NCI-H510A treated with DMSO at 0.1 percent for 48 hours (cell line): Measurements from ENCODE around the gene TFR2.

Experiments used
- DNase-seq: peaks from one replicate; lab custom pipeline; 2025; lab: John Stamatoyannopoulos, UW

TFR2 gene

DNA sequence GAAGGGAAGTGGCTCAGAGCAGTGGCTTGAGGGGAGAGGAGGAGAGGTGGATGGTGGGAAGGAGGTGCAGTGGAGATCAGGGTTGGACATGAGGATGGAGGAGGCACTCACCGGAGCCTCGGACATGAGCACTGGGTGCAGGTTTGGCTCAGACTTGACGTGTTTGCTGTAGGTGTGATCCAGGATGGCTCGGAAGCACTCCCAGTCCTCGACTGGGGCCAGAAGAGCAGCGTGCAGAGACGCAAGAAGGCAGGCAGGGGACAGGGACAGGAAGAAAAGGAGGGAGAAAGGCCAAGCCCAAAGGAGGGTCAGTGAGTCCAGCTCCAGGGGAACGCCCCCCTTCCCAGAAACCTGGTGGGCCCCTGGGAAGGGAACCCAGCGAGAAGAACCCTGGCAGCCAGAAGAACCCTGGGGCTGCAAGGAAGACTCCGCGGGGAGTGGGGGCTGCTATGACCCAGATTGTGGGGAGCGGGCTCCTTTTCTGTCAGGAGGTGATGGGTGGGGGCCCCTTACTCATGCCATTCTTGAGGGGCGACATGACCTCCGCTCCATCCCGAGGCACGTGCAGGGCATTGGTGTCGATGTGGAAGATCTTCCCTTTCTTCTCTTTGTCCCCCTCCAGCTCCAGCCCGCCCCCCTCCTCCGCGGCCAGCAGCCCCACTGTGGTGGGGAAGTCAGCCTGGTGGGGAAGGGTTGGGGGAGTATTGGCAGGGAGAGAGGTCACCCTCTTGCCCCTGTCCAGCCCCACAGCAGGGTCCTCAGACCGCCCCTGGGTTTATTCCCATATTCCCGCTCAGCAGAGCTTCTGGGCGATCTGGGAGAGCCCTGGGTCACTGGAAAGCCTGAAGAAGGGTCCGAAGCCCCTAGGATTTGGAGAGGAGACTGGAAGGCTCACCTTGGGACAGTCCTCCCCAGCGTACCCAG, 13.8 kb upstream of the TFR2 start:
- DNase-seq, result no peak

DNA sequence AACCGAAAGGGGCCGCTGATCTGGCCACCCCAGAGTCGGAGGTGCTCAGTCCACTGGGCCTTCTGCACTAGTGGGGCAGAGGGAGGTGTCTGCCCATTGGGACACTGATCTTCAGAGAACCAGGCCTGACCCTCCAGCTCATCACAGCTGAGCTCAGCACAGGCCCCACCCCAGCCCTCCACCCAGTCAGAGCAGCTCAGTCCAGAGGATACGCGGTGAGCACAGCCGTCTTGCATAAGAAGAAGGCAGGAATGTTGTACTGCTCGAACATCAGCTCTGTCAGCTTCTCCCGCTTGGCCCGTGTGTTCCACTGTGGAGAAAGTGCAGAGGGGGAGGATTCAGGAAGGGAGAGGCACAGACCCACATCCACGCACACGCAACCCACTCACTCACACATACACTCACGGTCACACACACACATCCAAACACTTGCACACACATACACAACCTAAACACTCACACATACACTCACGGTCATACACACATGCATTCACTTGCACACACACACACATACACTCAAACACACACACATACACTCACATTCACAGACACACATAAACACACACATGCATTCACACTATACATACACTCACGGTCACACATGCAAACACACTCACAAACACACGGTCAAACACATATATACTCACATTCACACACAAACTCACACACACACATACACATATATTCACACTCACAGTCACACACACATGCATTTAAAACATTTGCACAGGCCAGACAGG, 8.6 kb upstream of the TFR2 start:
- no peak for DNase-seq

DNA sequence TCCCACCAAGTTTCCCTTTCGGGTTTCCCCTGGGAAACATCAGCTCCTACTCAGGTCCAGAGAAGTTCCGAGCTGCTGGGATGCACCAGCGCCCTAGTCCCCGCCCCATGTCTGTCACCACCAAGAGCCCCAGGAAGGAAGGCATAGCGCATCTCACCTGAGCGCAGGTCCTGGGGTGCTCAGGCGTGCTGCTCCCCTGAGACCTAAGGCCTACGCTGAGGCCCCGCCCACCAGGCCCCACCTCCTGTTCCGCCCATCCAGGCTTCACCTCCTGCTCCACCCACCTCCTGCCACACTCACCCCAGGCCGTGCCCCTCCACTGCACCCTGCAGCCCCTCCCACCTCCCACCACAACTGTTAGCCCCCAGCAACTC, 1.2 kb upstream of the TFR2 start:
- no peak for DNase-seq

DNA sequence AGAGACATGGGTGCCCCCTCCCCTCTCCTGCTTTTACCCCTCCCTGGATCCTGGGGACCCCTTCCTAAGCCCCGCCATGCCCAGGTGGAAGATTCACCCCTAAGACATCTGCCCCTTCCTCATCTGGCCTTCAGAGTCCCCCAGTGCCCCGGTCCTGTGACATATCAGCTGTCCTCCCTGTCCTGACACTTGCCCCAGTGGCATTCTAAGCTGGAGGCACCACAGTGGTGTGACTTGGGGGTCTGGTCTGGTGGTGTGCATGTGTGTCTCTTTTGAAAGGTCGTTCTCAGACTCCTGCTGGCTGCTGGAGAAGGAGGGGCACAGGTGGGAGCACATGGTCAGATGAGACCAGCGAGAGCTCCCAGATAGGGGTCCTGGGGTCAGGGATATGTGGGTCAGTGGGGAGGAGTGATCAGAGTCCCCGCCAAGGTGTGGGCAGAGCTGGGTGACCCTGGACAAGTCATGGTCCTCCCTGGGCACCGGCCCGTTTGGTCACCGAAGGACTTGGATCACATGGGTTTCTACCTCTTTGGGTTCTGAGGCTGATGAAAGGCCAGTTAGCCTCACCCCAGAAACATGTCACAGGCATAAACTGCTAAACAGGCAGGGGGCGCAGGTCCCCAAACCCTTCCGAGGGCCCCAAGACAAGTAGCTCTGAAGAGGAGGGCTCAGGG, 645 bp upstream of the TFR2 start:
- DNase-seq, result no peak

DNA sequence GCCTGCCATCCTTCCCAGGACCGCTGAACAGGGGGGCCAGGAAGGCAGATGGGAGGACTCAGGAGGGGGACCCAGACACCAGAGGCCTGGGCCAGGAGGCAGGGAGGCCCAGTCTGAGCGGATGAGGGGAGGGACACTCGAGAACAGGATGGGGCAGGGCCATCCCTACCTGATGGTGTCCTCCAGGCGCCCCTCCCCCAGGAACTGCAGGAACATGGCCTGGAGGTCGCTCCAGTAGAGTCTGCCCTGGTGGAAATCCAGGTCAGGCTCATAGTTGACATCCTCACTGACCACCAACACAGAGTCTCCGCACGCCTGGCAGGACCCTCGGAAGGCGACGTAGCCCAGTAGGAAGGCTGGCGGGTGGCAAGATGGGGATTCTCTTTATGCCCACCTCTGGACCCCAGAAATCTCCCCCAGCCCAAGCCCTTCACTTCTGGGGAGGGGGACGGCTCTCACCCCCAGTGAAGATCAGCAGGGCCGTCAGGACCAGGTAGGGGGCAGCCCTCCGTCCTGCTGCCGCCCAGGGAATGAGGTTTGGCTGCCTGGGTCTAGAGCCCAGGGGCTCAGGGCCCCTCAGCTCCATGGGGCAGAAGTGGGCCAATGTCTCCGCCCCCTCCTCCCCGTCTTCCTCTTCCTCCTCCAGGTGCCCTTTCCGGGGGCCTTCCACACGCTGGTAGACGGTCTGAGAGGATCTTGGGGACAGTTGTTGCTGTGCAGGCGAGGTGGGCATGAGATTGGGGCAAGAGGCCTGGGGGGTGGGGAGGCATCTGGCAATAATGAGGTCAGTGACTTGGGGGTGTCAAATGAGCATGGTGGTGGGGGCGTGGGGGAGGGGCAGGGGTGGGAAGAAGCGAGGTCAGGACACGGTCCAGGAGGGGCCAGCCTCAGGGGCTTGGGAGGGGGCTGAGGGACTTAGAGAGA, 573 bp downstream of the TFR2 start:
- no peak for DNase-seq

DNA sequence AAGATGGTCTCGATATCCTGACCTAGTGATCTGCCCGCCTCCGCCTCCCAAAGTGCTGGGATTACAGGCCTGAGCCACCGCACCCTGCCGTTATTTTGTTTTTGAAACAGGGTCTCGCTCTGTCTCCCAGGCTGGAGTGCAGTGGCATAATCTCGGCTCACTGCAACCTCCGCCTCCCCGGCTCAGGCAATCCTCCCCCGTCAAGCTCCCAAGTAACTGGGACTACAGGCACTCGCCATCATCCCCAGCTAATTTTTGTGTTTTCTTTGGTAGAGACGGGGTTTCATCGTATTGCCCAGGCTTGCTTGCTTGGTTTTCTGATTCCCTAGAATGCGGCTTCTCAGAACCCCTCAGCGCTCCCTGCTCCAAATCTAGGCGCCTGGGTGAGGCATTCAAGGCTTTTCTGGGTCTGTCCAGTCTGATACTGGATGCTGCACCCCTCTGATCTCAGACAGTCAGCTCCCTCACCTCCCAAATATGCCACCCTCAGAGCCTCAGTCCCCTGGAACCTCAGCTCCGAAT, 1.3 kb downstream of the TFR2 start:
- DNase-seq, result no peak

DNA sequence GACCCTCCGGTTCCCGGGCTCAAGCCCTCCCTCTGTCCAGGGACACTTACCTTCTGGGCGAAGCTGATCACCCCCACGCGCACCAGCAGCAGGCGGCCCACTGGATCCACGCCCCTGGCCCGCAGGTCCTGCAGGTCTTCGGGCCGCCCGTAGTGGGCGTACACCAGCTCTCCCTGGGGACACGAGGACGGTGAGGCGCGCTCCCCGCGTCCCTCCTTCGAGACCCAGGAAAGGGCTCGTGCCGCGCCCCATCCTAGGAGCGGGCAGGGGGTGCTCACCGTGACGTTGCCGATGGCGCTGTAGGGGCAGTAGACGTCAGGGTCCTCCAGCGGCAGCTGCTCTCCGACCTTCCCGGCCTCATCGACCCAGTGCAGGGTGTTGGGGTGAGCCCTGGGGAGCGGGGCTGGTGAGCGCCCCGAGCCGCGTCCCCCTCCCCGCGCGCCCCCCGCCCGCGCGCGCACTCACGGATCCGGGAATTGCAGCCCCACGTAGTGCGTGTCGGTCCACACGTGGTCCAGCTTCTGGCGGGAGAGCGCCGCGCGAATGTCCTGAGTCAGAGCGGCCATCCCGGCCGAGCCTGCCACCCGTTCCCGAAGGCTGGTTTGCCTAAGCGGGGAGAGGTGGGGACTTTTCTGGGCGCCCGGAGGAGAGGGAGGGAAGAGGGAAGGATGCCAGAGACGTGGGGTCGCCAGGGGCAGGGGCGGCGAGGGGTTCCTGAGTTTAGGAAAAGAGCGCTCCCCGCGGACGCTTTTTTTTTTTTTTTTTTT, 8.2 kb downstream of the TFR2 start:
- DNase-seq, result no peak

DNA sequence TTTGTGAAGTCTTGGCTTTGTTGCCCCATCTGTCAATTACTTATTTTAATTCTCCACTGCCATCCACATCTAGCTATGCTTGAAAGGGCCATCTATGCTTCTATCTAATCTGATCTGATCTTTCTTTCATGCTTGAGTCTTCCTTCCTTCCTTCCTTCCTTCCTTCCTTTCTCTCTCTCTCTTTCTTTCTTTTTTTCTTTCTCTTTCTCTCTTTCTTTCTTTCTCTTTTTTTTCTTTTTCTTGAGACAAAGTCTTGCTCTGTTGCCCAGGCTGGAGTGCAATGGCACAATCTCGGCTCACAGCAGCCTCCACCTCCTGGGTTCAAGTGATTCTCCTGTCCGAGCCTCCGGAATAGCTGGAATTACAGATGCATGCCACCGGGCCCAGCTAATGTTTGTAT, 11.3 kb downstream of the TFR2 start:
- no peak for DNase-seq

DNA sequence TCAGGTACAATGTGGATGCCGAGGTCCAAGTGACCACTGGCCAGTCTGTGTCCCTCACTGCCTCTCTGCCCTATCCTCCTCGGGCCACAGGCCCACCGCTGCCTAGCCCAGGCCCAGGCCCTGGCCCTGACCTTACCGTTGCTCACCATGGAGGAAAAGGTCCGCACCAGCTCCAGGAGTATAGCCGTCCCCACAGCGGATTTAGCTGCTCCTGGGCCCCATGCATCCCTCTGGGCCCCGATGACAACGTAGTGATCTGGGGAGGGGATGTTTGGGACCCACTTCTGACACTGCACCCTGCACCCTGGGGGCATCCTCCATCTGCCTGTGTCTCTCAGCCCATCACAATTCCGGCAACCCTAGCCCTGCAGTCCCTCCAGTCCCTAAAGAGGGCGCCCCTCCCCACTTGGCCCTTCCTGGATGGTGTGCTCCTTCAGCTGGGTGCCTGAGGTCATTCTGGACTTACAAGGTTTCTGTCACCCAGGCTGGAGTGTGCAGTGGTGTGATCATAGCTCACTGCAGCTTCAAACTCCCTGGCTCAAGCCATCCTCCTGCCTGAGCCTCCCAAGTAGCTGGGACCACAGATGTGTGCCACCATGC, 12.1 kb downstream of the TFR2 start:
- DNase-seq, result no peak

DNA sequence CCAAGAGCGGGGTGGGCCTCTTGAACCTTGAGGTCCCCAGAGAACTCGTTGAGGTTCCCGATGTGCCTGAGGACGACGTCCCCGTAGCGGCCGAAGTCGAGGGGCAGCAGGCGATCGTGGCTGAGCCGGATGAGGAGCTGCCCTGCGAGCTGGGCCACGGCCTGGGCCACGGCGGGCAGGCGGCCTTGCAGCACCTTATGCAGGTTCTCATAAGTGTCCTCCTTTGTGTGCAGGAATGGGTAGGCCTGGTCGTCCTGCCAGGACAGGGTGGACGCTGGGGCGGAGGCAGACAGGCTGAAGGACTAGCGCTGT, 14.2 kb downstream of the TFR2 start:
- no peak for DNase-seq

DNA sequence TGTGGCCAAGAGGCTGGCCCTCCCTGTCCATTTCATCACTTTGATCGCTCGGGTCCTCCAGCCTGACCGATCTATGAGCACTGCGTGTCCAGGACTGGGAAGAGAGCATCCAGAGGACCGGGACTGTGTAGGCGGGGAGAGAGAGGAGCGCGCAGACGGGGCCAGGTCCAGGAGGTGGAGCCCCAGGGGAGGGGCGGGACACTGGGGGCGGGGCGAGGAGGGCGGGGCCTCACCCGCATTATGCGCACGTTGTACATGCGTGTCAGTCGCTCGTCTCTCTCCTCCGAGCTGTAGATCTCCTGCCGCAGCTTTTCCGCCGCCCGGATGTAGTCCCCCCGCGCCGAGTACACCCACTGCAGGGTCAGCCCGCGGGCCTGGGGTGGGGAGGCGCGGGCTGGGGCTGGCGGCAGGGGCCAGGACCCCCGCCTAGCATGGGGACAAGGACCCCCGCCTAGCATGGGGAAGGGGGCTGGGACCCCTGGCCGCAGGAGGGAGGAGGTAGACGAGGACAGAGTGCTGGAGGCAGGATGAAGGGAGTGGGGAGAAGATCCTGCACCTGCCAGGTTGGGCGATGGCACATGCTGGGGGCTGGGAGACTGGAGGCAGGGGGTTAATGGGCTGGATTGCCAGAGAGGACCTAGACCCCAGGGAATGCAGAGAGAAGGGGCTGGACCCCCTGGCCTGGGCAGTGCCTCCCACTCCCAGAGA, 14.7 kb downstream of the TFR2 start:
- DNase-seq, result peak; percentile 47

DNA sequence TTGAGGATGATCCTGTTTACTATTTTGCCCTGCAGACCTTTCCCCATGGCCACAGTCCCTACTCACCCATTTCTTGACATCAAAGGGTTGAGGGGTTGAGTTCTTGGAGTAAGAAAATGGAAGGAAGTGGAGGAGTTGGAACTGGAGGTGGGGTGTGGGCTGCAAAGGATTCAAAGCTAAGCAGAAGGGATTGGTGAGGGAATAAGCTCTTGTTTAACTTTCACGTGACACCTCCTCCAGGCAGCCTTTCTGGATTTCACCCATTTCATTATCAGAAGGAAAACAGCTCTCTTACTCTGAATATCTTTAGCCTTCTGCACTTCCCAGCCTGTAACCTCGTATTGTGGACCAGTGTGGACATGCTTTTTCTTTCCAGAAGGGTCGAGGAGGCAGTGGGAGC, 15.3 kb downstream of the TFR2 start:
- no peak for DNase-seq

DNA sequence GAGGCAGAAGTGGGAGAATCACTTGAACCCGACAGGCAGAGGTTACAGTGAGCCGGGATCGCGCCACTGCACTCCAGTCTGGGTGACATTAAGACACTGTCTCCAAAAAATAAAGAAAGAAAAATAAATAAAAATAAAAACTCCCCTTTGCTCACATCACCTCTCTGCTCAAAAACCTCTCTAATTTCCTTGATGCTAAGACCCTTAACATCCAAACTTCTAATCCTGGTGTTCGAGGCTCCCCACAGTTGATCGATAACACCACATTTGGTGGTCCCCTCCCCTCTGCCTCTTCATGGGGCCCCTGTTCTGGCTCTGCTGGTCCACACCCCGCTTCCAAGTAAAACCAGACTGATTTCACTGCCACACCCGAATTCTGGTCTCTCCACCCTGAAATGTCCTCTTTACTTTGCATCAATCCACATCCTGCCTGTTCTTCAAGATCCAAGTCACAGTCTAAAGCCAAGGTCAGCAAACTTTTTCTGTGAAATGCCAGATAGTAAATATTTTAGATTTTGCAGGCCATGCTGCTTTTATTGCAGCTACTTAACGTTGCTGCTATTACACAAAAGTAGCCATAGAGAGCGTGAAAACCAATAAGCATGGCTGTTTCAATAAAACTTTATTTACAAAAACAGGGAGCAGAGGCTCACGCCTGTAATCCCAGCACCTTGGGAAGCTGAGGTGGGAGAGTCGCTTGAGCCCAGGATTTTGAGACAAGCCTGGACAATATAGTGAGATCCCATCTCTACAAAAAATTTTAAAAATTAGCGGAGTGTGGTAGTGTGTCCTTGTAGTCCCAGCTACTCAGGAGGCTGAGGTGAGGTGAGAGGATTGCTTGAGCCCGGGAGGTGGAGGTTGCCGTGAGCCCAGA, 17.2 kb downstream of the TFR2 start:
- no peak for DNase-seq

DNA sequence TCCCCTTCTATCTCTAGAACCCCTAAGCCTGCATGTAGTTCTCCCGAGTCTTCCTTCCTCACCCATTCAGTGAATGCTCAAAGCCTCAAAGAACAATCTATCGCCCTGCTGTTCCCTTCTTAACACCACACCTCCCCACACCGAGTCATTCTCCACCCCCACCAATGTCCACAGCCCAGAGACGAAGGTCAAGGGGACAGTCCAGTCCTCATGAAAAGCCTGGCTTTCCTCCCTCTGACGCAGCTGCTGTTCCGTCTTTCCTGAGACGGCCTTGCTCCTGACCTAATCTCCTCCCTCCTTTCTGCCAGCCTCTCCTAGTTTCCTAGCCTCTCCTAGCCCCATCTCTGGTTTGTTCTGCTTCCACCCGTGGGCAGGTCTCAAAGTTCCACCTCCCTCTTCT, 19.8 kb downstream of the TFR2 start:
- no peak for DNase-seq

DNA sequence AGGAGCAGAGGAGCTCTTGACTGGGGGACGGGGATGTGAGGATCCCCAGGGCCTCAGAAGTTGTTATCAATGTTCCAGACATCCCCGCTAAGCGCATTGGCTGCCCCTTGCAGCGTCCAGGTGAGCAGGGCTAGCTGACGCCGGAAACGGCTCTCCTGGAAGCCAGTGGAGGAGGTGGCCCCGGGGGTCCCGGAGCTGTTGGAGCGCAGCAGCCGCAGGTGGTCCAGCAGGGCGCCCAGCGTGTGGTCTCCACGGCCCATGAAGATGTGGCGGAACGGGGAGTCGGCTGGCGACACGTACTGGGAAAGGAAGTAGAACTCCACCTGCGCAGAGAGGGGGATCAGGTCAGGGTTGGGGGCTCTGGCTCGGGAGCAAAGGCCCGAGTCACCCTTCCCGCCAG, 20.5 kb downstream of the TFR2 start:
- DNase-seq, result no peak

DNA sequence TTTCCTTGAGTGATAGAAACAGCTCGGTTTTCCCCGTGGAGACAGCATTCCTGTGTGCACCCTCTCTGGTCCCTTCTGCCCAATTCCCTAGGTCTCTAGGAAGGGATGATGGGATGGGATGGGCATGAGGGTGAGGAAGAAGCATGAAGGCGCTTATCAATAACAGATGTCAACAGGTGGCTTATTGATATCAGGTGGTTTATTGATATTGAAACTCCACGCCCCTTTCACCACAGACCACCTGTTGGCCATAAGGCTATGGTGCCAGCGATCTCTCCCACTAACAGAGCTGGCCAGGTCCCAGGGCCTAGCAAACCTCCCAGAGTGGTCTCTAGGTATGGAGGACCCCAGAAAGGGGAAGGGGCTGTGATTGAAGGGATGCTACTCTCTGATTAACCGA, 21.1 kb downstream of the TFR2 start:
- no peak for DNase-seq

DNA sequence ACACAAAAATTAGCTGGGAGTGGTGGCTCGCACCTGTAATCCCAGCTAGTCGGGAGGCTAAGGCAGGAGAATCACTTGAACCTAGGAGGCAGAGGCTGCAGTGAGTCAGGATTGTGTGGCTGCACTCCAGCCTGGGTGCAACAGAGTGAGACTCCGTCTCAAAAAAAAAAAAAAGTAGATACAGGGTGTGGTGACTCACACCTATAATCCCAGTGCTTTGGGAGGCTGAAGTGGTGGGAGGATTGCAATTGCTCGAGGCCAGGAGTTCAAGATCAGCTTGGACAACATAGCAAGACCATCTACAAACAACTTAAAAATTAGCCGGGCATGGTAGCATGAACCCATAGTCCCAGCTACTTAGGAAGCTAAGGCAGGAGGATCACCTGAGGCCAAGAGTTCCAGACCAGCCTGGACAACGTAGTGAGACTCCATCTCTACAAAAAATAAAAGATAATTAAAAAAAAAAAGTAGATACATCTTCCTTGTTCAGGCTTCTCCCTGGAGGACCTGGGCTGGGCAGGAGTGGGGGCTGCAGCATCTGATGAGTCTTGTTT, 27.0 kb downstream of the TFR2 start:
- DNase-seq, result no peak

DNA sequence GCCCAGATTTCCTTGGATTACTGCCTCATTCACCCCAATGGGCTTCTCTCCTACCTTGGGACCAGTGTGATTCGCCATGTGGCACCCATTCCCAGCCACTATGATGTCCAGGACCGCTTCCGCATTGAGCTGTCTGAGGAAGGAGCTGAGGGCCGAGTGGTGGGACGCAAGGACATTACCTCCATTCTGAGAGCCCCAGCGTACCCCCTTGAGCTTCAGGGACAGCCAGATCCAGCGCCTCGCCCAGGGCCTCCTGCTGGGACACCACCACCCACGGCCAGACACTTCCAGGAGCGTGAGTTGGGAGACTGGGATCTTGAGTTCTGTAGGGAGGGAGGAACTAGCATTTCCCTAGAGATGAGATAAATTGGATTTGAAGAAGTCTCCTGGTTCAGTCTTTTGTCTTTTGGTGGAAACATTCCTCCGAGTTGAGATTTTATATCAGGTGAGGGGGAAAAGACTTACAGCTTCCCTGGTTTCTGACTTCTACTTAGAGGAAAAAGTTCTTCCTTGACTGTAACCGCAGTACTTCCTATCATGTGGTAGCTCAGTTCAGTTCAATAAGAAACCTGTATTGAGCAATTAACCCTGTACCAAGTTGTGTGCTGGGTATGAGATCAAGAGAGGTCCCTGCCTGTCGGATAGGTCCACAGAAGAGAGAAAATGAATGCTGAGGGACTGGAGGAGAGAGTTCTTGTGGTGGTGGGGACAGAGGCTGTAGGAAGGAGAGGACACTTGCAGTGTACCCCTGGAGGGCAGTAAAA, 27.8 kb downstream of the TFR2 start:
- no peak for DNase-seq
